Skeletal muscle satellite cell (primary cell): ENCODE measurements around the gene PHF21A.
"Not testable (repeated sequence)": the region's sequence is repeated elsewhere in the genome, so short reads cannot be mapped to it uniquely, and the experiment has no call there.

Source experiments
- H3K27me3 ChIP-seq: 2 replicates; pipeline ENCODE4 v1.7.0; 2013; ENCODE audit warnings: low read length; ENCODE audit not compliant: control insufficient read depth, insufficient read depth
- H3K36me3 ChIP-seq: 2 replicates; pipeline ENCODE4 v1.7.0; 2013; ENCODE audit warnings: mild to moderate bottlenecking, control low read depth, low read length; ENCODE audit not compliant: insufficient read depth
- H3K4me1 ChIP-seq: 2 replicates; pipeline ENCODE4 v1.7.0; 2013; ENCODE audit warnings: low read length; ENCODE audit not compliant: control insufficient read depth, insufficient read depth
- H3K4me2 ChIP-seq: 2 replicates; pipeline ENCODE4 v1.7.0; 2013; ENCODE audit warnings: mild to moderate bottlenecking, low read length
- H3K4me3 ChIP-seq: 2 replicates; pipeline ENCODE4 v1.7.0; 2013; ENCODE audit warnings: low read length
- H3K9ac ChIP-seq: 2 replicates; pipeline ENCODE4 v1.7.0; 2013; ENCODE audit warnings: mild to moderate bottlenecking, low read depth, low read length, moderate library complexity
- H3K9me3 ChIP-seq: replicated peaks from 2 replicates; pipeline ENCODE4 v1.7.0; 2013; ENCODE audit warnings: mild to moderate bottlenecking, control low read depth, low read length

Gene PHF21A

DNA sequence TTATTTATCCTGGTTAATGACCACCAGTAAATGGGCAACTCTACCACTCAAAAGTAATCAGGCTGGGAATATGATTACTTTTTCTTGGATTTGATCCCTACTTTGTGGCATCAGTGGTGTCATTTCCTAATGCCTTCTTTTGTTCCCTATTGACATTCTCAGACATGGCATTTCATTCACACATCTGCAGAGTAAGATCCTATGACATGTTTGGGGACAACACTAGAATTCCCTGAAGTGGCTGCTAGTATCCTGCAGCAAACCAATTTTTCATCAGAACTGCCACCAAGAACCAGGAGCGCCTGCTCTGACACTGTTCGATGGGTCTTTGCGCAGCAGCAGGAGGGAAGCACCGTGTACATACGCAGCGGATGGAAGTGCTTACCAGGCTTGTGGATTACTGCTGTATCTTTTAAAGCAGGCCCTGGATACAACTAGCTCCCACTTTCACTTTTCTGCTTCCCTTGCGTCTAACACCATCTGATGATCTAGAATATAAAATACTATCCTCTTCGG lies 101.1 kb downstream of the PHF21A start:
- Histone ChIP-seq H3K4me3 (no peak overlapping the region), H3K4me2 (no peak overlapping the region), H3K36me3 (no peaks in the 10 kb centered on the region), H3K4me1 (no peaks in the 10 kb centered on the region), H3K27me3 (no peaks in the 10 kb centered on the region), H3K9me3 (no peaks in the 10 kb centered on the region), H3K9ac (no peak overlapping the region)

DNA sequence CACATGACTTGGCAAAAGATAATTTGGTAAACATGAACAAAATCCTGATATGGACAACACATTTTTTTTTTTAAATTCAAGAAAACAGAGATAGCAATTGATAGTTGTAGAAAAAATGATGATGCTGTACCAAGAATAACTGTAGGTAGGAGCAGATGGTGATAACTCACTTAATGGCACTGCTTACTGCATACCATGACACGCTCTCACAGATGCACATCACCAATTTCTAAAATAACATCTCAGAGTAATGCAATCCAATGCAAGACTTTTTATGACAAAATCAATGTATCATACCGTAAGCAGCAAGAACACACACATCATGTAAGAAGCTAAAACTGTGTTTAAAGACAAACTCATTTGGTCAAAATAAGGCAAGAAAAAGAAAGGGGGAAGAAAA lies 102.6 kb downstream of the PHF21A start:
- H3K4me1 ChIP-seq: no peaks in the 10 kb centered on the region
- H3K9ac ChIP-seq: no peak overlapping the region
- H3K27me3 ChIP-seq: no peaks in the 10 kb centered on the region
- no peaks in the 10 kb centered on the region for H3K36me3 ChIP-seq
- H3K4me2 ChIP-seq: no peak overlapping the region
- H3K9me3 ChIP-seq: no peaks in the 10 kb centered on the region
- no peak overlapping the region for H3K4me3 ChIP-seq

DNA sequence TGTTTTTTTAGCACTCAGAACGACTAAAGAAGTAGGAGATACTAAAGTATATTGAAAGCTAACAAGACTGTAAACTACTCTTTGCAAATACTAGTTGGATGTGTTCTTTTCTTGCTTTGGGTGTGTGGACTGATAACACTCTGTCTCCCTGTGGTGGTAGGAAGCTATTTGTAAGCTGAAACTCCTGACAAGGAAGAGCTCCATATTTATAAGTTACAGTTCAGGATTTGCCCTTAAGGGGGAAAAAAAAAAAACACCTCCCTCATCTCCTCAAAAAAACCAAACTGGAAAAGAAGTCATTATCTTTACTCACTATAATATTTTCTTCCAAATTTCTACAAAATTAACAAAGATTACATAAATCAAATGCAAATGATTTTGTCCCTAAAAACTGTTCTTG lies 103.9 kb downstream of the PHF21A start:
- H3K4me3 ChIP-seq: no peak overlapping the region
- H3K4me1 ChIP-seq: no peaks in the 10 kb centered on the region
- no peaks in the 10 kb centered on the region for H3K27me3 ChIP-seq
- H3K4me2 ChIP-seq: no peak overlapping the region
- no peaks in the 10 kb centered on the region for H3K9me3 ChIP-seq
- H3K36me3 ChIP-seq: no peaks in the 10 kb centered on the region
- no peak overlapping the region for H3K9ac ChIP-seq

DNA sequence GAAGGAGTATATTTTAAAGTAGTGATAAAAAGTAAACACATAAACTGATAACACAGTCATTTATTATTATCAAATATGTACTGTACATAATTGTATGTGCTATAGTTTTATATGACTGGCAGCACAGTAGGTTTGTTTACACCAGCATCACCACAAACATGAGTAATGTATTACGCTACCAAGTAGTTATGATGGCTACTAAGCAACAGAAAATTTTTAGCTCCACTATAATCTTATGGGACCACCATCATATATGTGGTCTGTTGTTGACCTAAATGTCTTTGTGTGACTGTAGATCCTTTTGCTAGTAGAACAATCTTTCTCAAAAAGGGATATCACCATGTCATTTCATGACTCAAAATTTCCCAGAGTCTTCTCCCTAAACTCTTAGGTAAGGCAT lies 105.3 kb downstream of the PHF21A start:
- Histone ChIP-seq H3K4me3 (no peak overlapping the region), H3K9me3 (no peaks in the 10 kb centered on the region), H3K27me3 (no peaks in the 10 kb centered on the region), H3K4me2 (no peak overlapping the region), H3K9ac (no peak overlapping the region), H3K36me3 (no peaks in the 10 kb centered on the region), H3K4me1 (no peaks in the 10 kb centered on the region)

DNA sequence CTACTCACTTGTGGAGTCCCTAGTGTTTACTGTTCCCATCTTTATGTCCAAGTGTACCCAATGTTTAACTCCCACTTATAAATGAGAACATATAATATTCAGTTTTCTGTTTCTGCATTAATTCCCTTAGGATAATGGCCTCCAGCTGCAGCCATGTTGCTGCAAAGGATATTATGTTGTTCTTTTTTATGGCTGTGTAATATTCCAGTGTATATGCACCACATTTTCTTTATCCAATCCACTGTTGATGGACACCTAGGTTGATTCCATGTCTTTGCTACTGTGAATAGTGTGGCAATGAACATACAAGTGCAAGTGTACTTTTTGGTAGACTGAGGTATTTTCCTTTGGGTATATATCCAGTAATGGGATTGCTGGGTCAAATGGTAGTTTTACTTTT lies 107.1 kb downstream of the PHF21A start:
- H3K36me3 ChIP-seq, H3K9ac ChIP-seq, H3K4me3 ChIP-seq, H3K4me1 ChIP-seq, H3K27me3 ChIP-seq, H3K4me2 ChIP-seq, H3K9me3 ChIP-seq: not testable (repeated sequence)

DNA sequence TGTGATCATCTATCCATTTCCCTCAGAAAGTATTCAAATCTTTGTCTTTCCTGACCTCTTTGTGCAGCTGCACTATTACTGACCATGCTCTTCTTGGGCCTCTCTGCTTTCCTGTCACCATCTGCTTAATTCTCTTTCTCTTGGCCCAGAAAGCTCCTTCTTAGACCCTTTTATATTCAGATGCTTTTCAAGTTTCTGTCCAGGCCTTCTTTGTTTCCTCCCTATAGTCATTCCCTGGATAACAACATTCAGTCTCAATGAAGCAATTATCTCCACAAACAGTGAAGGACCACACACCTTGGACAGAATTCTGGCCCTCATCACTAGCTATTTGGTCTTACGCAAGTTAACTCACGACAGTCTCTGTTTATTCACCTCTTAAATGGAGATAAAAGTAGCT lies 109.1 kb downstream of the PHF21A start:
- no peaks in the 10 kb centered on the region for H3K4me1 ChIP-seq
- H3K4me3 ChIP-seq: no peak overlapping the region
- H3K27me3 ChIP-seq: no peaks in the 10 kb centered on the region
- H3K36me3 ChIP-seq: no peaks in the 10 kb centered on the region
- no peak overlapping the region for H3K9ac ChIP-seq
- H3K9me3 ChIP-seq: no peaks in the 10 kb centered on the region
- no peak overlapping the region for H3K4me2 ChIP-seq

DNA sequence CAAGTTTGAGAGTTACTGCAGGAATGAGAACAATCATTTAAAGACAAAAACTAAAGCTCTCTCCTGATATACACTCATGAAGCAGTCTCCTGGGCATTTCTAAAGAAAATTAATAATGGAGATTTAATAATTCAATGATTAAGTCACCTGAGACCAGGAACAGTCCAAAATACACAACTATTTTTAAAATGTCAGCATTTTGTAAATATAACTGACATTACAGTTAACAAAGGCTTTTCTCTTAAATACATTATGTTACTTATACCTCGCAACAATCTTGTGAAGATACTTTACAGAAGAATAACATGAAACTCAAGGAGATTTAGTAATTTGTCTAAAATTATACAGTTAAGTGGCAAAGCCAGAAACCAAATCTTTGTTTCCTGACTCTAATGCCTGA lies 111.2 kb downstream of the PHF21A start:
- H3K9me3 ChIP-seq: no peaks in the 10 kb centered on the region
- H3K4me3 ChIP-seq: no peak overlapping the region
- no peaks in the 10 kb centered on the region for H3K27me3 ChIP-seq
- H3K4me2 ChIP-seq: no peak overlapping the region
- no peaks in the 10 kb centered on the region for H3K36me3 ChIP-seq
- H3K9ac ChIP-seq: no peak overlapping the region
- no peaks in the 10 kb centered on the region for H3K4me1 ChIP-seq

DNA sequence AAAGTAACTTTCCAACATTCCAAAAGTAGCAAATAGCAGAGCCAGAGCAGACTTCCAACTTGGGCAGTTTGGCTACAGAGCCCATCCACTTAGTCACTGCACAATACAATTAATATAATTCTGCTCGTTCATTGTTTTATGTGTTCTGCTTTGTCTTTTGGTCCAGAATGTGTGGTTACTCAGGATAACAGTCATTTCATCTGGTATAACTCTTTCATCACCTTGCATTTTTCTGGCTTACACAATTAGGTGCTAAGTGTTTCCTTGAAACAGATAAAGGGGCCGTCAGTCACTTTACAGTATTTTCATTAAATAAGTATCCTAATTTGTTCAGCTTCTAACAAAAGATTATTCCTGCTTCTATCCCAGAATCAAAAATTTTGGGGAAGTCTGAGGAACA lies 111.6 kb downstream of the PHF21A start:
- no peak overlapping the region for H3K9ac ChIP-seq
- H3K9me3 ChIP-seq: no peaks in the 10 kb centered on the region
- H3K4me2 ChIP-seq: no peak overlapping the region
- H3K27me3 ChIP-seq: no peaks in the 10 kb centered on the region
- H3K36me3 ChIP-seq: no peaks in the 10 kb centered on the region
- no peak overlapping the region for H3K4me3 ChIP-seq
- H3K4me1 ChIP-seq: no peaks in the 10 kb centered on the region

DNA sequence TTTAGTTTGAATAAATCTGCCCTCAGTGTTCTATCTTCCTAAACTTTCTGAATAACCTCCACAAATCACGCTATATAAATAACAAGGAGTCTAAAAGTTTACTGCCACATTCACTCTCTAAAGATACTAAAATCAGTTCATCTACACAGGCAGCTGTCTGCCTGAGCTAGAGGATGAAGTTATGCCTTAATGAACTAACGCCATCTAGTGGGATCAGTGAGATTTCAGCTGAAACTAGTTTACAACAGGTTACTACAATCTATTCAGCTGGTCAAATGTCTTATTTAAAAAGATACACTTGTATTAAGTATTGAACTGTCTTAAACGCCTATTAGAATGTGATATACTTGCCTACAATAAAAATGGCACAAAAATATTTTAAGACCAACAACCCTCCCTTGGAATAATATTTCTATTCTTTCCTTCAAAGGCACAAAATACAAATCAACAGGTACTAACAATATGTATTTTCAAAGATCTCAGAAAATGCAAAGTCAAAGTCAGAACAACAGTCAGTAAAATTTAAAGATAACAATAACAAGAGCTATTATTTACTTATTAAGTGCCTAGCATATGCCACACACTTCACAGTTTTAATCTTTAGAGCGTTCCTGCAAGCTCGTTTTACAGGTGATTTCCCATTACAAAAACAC lies 114.7 kb downstream of the PHF21A start:
- no peak overlapping the region for H3K4me3 ChIP-seq

DNA sequence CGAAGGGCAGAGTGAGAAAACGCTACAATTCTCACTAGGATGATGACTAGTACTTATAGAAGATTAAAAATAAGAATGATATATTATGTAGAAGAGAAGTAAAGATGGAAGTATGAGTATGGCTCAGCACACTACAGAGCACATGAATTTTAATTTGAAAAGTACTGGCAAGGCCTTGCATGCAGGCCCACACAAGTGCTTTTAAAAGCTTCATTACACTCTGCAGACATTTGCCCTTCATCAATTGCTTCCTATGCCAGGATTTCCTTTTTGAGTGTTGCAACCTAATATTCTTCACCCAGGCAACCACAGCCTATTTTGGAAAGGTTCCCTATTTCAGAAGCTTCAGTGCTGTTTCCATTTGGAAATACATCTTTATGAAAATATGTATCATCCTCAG lies 117.7 kb downstream of the PHF21A start:
- Histone ChIP-seq H3K4me2 (no peak overlapping the region), H3K36me3 (no peaks in the 10 kb centered on the region), H3K4me3 (no peak overlapping the region), H3K27me3 (no peaks in the 10 kb centered on the region), H3K9me3 (no peaks in the 10 kb centered on the region), H3K9ac (no peak overlapping the region), H3K4me1 (peaks cover 16% of the 10 kb centered on the region)

More for the DNA sequence above, 114.7 kb downstream of the PHF21A start:
- H3K4me1 ChIP-seq: peaks cover 8% of the 10 kb centered on the region
- H3K4me2 ChIP-seq: no peak overlapping the region
- H3K9ac ChIP-seq: no peak overlapping the region
- H3K36me3 ChIP-seq: no peaks in the 10 kb centered on the region
- no peaks in the 10 kb centered on the region for H3K27me3 ChIP-seq
- H3K9me3 ChIP-seq: no peaks in the 10 kb centered on the region

DNA sequence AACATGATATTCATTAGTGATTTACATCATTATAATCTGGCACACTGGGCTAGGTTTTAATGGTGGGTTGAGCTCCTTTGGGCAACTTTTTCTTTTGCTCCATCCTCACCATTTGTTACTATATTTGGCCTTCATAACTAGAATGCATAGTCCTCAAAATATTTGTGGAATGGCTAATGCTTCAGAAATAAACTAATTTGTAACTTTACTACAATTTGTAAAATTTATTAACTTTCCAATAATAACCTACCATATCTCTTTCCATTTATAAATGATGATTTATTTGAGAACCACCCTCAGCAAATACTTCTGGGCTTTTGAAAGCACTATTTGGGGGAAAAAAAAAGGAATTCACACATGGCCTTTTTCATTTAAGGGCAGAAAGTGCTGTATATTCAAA lies 119.1 kb downstream of the PHF21A start:
- Histone ChIP-seq H3K4me2 (no peak overlapping the region), H3K4me3 (no peak overlapping the region), H3K9me3 (no peaks in the 10 kb centered on the region), H3K27me3 (no peaks in the 10 kb centered on the region), H3K4me1 (peaks cover 16% of the 10 kb centered on the region), H3K36me3 (no peaks in the 10 kb centered on the region), H3K9ac (peak overlapping the region; percentile 28)

DNA sequence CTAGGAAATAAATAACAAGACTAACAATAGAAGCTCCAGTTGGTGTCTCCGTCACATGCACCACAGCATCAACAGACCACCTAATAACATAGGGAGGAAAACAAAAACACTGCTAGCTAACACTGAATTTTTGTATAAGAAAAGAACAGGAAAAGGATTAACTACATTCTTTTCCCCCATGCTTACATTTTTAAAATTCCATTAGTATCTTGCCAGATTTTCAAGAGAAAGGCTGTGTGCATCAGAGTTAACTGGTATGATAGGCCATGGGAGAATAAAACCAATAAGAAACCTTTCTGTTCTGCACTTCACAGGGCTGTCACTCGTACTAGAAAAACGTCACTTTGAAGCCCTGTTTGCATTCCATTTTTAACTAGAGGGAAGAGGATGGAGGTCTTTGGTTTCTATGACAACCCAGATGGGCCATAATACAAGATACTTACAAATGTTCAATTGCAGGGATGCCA lies 119.8 kb downstream of the PHF21A start:
- Histone ChIP-seq H3K9ac (peak overlapping the region; percentile 28), H3K4me2 (peak overlapping the region; percentile 51), H3K4me3 (no peak overlapping the region), H3K4me1 (peaks cover 16% of the 10 kb centered on the region), H3K27me3 (no peaks in the 10 kb centered on the region), H3K36me3 (no peaks in the 10 kb centered on the region), H3K9me3 (no peaks in the 10 kb centered on the region)
